Measurements from ENCODE around the gene CGB8.

Gene CGB8

DNA sequence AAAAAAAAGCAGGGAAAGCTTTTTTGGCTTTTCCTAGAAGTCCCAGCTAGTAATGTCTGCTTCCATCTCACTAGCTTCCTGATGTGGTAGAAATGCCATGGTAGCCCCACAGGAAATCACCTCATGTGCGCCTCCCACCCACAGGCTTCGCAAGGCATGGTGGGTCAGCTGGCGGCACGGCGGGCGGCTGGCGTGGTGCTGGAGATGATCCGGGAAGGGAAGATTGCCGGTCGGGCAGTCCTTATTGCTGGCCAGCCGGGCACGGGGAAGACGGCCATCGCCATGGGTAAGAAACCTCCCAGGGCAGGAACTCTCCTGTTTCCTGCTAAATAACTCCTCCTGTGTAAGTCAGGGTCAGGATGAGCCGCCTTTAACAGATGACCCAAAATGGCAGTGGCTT, 44.8 kb downstream of the CGB8 start:
- DNase-seq, result no peak

DNA sequence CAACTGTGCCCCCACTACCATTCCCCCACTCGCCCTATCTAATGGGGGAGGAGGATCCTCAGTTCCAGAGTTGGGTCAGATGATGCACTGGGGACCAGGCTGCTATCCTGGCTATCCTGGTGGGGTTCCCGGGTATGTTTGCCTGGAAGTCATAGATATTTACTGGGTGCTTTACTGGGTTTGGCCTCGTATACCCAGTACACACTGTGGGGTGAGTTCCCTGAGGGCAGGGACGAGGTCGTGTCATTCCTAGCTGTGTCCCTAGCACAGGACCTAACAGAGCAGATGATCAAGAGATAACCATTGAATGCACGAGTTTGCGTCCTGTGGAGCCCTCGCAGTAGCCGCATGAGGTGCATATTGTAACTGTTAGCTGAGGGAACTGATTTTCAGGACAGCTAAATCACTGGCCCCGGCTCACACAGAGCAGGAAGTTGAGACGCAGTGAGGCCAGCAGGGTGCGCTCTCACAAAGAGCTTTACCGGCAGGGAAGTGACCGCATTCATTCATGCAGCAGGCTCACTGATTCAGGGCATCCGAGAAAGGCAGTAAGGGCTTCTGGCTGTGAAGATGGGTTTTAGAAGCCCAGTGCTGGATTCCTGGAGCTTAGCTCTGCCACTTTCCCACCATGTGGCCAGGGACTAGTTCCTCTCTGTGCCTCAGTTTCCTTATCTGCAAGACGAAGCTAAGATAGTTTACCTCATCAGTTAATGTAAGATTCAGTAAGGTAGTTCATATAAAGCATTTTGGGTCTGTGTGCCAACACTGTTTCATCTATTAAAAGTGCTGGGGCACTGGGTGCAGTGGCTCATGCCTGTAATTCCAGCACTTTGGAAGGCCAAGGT, 49.2 kb downstream of the CGB8 start:
- DNase-seq, result no peak

DNA sequence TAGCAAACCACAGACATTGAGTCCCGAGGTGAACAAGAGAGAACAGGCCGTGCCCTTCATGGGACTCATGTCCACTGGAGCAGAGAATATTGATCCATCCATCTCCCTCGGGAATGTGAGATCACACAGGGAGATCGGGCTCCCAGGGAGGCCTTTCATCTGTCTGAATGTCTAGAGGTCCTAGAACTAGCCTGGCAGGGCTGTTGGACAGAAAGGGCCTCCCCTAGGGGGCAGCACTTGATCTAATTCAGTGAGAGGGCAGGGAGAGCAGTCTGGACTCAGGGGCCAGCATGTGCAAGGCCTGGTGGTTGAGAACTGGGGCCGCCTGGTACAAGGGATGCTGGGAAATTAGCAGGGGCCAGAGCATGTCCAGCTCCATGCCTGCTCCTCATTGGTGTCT, 50.9 kb downstream of the CGB8 start:
- DNase-seq, result peak; percentile 35

Data from NCI-H774 (cell line).